BE2C (cell line): Measurements from ENCODE around the gene BARX1.

Source experiments
- DNase-seq: peaks from one replicate; pipeline ENCODE4 v3.0.0-alpha.2; 2020
- H3K27me3 ChIP-seq: fragments of 250-450 bp; sonication (Bioruptor Pico); 2 replicates; pipeline ENCODE4 v1.5.1; 2020; ENCODE audit warnings: mild to moderate bottlenecking
- H3K36me3 ChIP-seq: fragments of 250-450 bp; sonication (Bioruptor Pico); 2 replicates; pipeline ENCODE4 v1.5.1; 2020; ENCODE audit warnings: mild to moderate bottlenecking
- H3K4me1 ChIP-seq: fragments of 250-450 bp; sonication (Bioruptor Pico); 2 replicates; pipeline ENCODE4 v1.5.1; 2020
- H3K4me3 ChIP-seq: 2 replicates; pipeline ENCODE4 v1.5.1; 2011; ENCODE audit warnings: low read depth, low read length
- H3K9me3 ChIP-seq: fragments of 250-450 bp; sonication (Bioruptor Pico); 2 replicates; pipeline ENCODE4 v1.5.1; 2020
- TF ChIP-seq, protein P1 (sequence below): IDR thresholded peaks from 2 replicates; pipeline ENCODE4 v1.5.1; 2012; ENCODE audit warnings: mild to moderate bottlenecking, low read depth, low read length

Gene BARX1

DNA sequence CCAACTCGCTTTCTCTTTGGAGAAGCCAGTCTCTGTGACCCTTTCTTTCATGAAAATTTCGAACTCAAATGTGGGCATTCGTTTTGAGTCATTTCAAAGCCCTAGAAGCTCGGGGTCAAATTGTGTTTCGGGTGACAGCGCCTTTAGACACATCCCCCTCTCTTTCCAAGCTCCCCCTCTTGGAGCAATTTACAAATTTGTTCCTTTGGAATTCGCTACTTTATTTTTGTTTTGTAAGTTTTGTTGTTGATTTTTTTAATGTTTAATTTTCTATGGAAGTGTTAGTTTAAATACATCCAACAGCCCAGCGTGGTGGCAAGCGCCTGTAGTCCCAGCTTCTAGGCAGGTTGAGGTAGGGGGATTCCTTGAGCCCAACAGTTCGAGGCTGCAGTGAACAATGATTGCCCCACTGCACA, 4.6 kb upstream of the BARX1 start:
- no peak for DNase-seq
- H3K4me1 ChIP-seq = no peaks in the 10 kb centered on the region
- TF ChIP-seq, protein P1, sequence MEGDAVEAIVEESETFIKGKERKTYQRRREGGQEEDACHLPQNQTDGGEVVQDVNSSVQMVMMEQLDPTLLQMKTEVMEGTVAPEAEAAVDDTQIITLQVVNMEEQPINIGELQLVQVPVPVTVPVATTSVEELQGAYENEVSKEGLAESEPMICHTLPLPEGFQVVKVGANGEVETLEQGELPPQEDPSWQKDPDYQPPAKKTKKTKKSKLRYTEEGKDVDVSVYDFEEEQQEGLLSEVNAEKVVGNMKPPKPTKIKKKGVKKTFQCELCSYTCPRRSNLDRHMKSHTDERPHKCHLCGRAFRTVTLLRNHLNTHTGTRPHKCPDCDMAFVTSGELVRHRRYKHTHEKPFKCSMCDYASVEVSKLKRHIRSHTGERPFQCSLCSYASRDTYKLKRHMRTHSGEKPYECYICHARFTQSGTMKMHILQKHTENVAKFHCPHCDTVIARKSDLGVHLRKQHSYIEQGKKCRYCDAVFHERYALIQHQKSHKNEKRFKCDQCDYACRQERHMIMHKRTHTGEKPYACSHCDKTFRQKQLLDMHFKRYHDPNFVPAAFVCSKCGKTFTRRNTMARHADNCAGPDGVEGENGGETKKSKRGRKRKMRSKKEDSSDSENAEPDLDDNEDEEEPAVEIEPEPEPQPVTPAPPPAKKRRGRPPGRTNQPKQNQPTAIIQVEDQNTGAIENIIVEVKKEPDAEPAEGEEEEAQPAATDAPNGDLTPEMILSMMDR = no peak
- no peaks in the 10 kb centered on the region for H3K9me3 ChIP-seq
- H3K4me3 ChIP-seq = no peak overlapping the region
- H3K36me3 ChIP-seq = no peaks in the 10 kb centered on the region
- peaks cover 69% of the 10 kb centered on the region for H3K27me3 ChIP-seq

DNA sequence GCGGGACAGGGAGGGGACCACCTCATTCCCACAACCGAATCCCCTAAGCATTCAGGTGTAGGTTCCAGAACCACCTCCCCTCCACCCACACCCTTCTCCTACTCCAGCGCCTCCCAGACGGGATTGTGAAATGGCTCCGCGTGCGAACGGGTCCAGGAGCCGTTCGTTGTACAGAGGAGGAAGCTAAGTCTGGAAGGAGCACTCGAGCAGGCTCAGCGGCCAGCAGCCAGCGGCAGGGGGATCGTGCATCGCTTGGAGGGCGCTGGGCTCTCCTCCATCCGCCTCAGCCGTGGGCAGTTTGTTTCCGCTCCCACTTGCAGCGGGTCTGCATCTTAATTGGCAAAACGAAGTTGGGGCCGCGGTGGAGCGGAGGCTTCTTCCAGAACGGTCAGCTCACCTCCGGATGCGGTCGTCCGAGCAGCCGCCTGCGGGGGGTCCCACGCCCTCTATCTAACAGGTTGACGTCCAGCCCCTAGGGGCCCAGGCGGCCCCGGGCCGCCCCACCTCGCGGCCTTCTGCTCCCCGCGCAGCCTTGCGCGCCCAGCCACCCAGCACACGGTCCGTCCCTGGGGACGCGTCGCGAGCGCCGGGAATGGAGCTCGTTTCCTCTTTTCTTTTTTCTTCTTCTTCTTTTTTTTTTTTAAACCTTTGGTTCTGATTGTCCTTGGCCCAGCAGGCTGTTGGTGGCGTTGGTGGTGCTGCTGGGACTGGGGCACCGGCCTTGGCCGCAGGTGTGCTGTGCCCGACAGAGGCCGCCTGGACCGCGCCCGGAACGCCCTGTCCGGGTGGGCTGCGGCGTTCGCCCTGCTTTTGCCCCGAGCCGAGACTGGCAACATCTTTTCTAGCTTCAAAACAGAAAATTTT, 3.9 kb upstream of the BARX1 start:
- no peaks in the 10 kb centered on the region for H3K9me3 ChIP-seq
- H3K4me1 ChIP-seq = no peaks in the 10 kb centered on the region
- H3K36me3 ChIP-seq = no peaks in the 10 kb centered on the region
- TF ChIP-seq, protein P1 = no peak
- peaks cover 76% of the 10 kb centered on the region for H3K27me3 ChIP-seq
- no peak for DNase-seq
- no peak overlapping the region for H3K4me3 ChIP-seq

DNA sequence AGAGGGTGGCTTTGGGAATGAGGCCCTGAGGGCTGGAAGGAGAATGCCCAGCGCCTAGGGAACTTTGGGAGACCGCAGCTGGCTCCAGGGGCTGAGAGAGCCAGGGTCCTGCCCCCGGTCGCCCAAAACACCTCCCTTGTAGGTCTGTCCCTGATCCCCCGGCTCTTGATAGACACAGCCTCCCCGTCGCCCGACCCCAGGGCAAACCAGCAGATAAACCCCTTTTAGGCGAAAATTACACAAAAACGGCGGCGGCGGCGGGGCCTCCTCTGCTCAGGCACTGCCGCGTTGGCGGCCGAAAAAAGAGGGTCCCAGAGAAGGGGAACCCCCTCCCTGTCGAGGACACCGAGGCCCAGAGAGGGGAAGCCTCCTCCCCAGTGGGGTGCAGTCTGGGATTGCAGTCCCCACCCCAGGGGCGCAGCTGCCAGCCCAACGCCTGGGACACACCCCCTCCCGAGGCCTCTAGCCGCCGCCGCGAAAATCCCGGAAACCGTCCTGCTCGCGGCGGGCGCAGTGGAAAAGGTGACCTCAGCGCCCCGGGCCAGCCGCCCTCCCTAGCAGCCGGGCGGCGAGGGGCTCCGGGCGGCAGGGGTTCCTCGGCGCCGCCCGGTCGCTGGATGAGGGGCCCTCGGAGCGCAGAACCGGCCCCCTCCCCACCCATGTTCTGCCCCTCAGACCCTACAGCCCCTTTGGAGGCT, 3.1 kb upstream of the BARX1 start:
- H3K27me3 ChIP-seq = peaks cover 84% of the 10 kb centered on the region
- no peak overlapping the region for H3K4me3 ChIP-seq
- H3K4me1 ChIP-seq = no peaks in the 10 kb centered on the region
- no peaks in the 10 kb centered on the region for H3K36me3 ChIP-seq
- TF ChIP-seq, protein P1 = no peak
- no peak for DNase-seq
- H3K9me3 ChIP-seq = no peaks in the 10 kb centered on the region

DNA sequence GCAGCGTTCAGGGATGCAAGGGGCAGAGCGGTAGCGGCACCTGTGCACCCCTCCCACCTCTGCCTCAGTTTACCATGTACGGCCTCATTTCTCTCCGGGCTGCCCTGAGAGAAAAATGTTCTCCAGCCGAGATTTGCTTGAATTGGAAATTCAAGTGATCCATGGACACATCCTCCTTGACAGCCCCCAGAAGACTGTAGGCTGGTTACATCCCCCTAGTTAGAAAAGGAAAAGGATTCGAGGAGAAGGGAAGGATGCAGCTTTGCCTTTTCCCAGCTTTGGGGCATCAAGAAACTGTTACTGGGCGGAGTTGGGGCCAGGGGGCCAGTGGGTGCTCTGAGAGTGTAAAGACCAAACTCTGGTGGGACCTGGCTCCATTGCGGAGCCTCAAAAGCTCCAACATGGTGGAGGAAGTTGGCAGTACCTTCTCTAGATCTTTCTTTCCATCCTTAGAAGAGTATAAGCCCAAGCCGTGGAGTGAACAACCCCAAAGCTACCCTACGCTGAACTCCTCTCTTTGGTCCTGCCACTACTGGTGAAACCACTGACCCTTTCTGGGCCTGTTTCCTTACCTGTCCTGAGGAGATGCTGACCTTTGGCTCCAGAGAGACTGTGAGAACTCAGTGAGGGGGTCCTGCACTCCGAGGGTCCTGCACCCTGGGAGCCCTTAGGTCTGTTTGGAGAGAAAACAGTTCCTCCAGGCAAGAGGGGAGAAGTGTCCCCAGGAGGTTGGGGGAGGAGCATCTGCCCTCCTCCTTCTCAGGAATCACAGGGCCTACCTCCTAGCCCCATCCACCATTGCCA, 1.0 kb upstream of the BARX1 start:
- H3K4me3 ChIP-seq = no peak overlapping the region
- DNase-seq = no peak
- TF ChIP-seq, protein P1 = no peak
- no peaks in the 10 kb centered on the region for H3K9me3 ChIP-seq
- H3K27me3 ChIP-seq = peaks cover 97% of the 10 kb centered on the region
- no peaks in the 10 kb centered on the region for H3K4me1 ChIP-seq
- H3K36me3 ChIP-seq = no peaks in the 10 kb centered on the region

DNA sequence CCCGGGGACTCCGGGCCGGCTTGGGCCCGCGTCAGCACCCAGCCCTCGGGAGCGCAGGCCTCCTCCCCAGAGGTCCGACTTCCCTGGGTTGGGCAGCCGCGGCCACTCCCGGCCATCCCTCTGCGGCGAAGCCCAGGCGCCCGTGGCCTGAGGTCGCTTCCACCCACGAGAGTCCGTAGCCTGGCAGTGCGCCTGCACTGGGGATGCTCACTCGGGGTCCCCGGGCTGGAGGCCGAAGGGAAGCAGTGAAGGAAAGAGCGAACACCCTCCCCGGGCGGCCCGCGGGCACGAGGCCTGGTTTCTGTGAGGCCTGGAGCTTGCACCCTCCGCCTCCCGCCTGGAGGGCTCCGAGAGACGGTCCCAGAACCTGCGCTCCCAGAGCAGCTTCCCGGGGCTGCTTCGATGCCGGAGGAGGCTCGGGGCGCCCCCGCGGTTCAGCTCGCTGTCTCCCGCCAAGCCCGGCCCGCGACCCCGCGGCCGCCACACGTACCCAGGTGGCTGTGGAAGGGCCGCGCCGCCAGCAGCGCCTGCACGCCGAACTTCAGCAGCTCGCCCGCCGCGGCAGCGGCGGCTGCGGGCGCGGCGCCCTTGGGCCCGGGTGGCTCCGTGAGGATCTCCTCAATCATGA, 607 bp downstream of the BARX1 start:
- no peak overlapping the region for H3K4me3 ChIP-seq
- no peaks in the 10 kb centered on the region for H3K9me3 ChIP-seq
- peaks cover 94% of the 10 kb centered on the region for H3K27me3 ChIP-seq
- no peaks in the 10 kb centered on the region for H3K36me3 ChIP-seq
- TF ChIP-seq, protein P1 = no peak
- DNase-seq = no peak
- H3K4me1 ChIP-seq = no peaks in the 10 kb centered on the region
